Tibial artery (tissue), 4 donors: ENCODE results near the gene FDPS.

ENCODE experiments used
- DNase-seq, 2 donors: peaks; one replicate each; pipeline ENCODE4 v3.0.0-alpha.2; 2019
- H3K27ac ChIP-seq, 2 donors: fragments of 200-600 bp; sonication (generic) in 1 of 2; 1 replicate in 1 of 2; 2 replicates in 1 of 2; pipeline ENCODE4 v1.5.1; 2018 to 2019; ENCODE audit warnings: mild to moderate bottlenecking in 1 of 2
- H3K27me3 ChIP-seq, 2 donors: fragments of 200-600 bp; sonication (generic) in 1 of 2; one replicate each; pipeline versions ENCODE4 v1.5.1 to v1.6.0; 2016 to 2019
- H3K36me3 ChIP-seq, 3 donors: fragments of 200-600 bp; sonication (generic) in 2 of 3; one replicate each; pipeline ENCODE4 v1.5.1; 2016 to 2019; ENCODE audit warnings: mild to moderate bottlenecking in 2 of 3
- H3K4me1 ChIP-seq, 4 donors: fragments of 200-600 bp; sonication (generic) in 2 of 4; 1 replicate in 3 of 4; 2 replicates in 1 of 4; pipeline ENCODE4 v1.5.1; 2016 to 2019
- H3K4me3 ChIP-seq, 2 donors: fragments of 200-600 bp; sonication (generic) in 1 of 2; 1 replicate in 1 of 2; 2 replicates in 1 of 2; pipeline ENCODE4 v1.5.1; 2018 to 2019; ENCODE audit warnings: mild to moderate bottlenecking in 2 of 2
- H3K9me3 ChIP-seq, 3 donors: fragments of 200-600 bp; sonication (generic) in 1 of 3; one replicate each; pipeline ENCODE4 v1.5.1; 2016 to 2019
- CTCF ChIP-seq, 2 experiments: fragments of 200-600 bp in 1 of 2; fragments of 450-650 bp in 1 of 2; IDR thresholded peaks; one replicate each; pipeline ENCODE4 v1.5.1; 2017 to 2019; ENCODE audit warnings: antibody characterized with exemption in 2 of 2, mild to moderate bottlenecking in 1 of 2, moderate library complexity in 1 of 2
- intact Hi-C: fragments of 100-400 bp; cut with DNase I; formaldehyde crosslinking; loops from one replicate; pipeline ENCODE4 v1.15.0; 2023; ENCODE audit warnings: low total_unique reads

Gene FDPS

GRCh38 chr1:155308493-155309422, at the start of gene FDPS:
Gene FDPS (plus strand): TSS chr1:155308866. CDS start chr1:155309790, 924 bp downstream.
- Histone ChIP-seq H3K27ac (peak within 1 kb of the TSS; percentile 81 to 83), H3K36me3 (peaks cover 0 to 26% (median 4%) of the 10 kb centered on the region in 3 donors), H3K4me1 (peaks cover 0 to 25% (median 15%) of the 10 kb centered on the region in 4 donors), H3K4me3 (peak within 1 kb of the TSS; percentile 61 to 80), H3K9me3 (no peaks in the 10 kb centered on the region), H3K27me3 (no peaks in the 10 kb centered on the region)
- TF ChIP-seq CTCF (IDR thresholded peaks at IDR 0.05): peak; percentile 35 to 69
- peak; percentile 99 for DNase-seq
- intact Hi-C loops: no loop called here

- Histone ChIP-seq H3K27ac (no peak overlapping the region), H3K36me3 (peaks cover 15 to 70% (median 36%) of the 10 kb centered on the region in 3 donors)
- no peak for TF ChIP-seq CTCF (IDR thresholded peaks at IDR 0.05)
These were observed 48.4 kb upstream of the FDPS start for GRCh38 chr1:155260276-155260675.

DNA sequence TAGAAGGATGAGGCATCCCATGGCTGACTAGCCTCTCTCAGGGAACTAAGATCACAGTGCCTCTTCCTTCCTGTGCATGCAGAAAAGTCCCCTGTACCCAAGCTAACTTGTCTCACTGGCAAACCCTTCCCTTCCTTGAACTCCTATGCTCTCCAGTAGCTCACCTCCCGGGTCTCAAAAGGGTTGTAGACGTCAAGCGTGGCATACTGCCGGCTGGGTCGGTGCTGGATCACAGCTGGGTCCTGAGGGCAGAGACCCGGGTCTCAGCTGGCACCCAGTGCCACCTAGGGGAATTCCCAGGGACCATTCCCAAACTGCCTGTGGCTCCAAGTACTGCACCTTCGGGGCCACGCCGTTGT, 47.2 kb upstream of the FDPS start:
- Histone ChIP-seq H3K27ac (peak overlapping the region; percentile 83 to 91), H3K9me3 (no peaks in the 10 kb centered on the region), H3K36me3 (peaks cover 26 to 76% (median 48%) of the 10 kb centered on the region in 3 donors), H3K4me3 (peak overlapping the region; percentile 72 to 87), H3K27me3 (no peaks in the 10 kb centered on the region), H3K4me1 (peaks cover 0 to 27% (median 22%) of the 10 kb centered on the region in 4 donors)
- DNase-seq: no peak
- no peak for TF ChIP-seq CTCF (IDR thresholded peaks at IDR 0.05)
- intact Hi-C loops: no loop called here

More at GRCh38 chr1:155260276-155260675, 48.4 kb upstream of the FDPS start:
- Histone ChIP-seq H3K27me3 (no peaks in the 10 kb centered on the region), H3K9me3 (no peaks in the 10 kb centered on the region), H3K4me3 (no peak overlapping the region), H3K4me1 (peaks cover 0 to 36% (median 28%) of the 10 kb centered on the region in 4 donors)
- intact Hi-C loops: no loop called here
- no peak for DNase-seq

DNA sequence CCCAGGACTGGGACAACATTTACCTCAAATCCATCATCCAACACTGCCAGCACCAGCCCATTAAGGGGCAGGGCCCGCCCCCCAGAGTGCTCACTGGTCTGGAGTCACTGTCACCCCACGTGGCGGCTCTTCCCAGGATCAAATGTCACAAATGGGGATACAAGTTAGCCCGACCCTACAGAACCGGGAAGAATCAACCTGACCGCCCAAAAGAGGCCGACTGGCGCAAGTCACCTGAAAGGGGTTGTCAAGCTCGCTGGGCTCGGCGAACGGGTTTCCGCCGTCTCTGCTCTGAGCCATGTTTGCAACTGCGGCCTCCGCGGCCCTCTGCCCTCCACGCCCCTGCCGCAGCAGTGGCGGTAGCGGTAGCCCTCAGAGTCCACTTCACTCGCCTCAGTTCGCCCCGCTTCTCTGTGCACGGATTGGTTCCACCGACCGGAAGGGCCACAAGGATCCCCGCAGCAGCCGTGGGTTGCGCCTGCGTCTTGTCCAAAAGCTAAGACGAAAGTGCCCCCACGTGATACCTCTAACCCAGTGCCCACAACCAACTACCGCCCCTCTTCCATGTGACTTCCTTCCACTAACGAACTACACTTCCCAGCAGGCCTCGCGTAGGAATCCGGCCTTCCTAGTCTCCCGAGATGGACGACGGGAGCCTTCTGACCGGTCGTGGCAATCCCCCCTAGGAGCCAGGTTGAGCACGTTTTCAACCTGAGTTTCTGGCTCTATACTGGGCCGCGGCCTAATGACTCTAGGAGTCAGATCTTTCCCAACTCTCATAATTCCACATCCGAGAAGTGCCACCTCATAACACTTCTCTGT, 46.6 kb upstream of the FDPS start, which contains the start of gene SCAMP3:
SCAMP3 (minus strand) TSS at position 509 of the 822 bp plus-strand sequence; CDS start at position 300, 209 bp downstream.
- H3K4me1 ChIP-seq: peaks cover 0 to 25% (median 22%) of the 10 kb centered on the region in 4 donors
- H3K4me3 ChIP-seq: peak within 1 kb of the TSS; percentile 72 to 87
- intact Hi-C loops: no loop called here
- H3K27me3 ChIP-seq: no peaks in the 10 kb centered on the region
- H3K9me3 ChIP-seq: no peaks in the 10 kb centered on the region
- TF ChIP-seq CTCF (IDR thresholded peaks at IDR 0.05): no peak
- DNase-seq: peak; percentile 98
- peaks cover 32 to 76% (median 53%) of the 10 kb centered on the region in 3 donors for H3K36me3 ChIP-seq
- H3K27ac ChIP-seq: peak within 1 kb of the TSS; percentile 83 to 91

DNA sequence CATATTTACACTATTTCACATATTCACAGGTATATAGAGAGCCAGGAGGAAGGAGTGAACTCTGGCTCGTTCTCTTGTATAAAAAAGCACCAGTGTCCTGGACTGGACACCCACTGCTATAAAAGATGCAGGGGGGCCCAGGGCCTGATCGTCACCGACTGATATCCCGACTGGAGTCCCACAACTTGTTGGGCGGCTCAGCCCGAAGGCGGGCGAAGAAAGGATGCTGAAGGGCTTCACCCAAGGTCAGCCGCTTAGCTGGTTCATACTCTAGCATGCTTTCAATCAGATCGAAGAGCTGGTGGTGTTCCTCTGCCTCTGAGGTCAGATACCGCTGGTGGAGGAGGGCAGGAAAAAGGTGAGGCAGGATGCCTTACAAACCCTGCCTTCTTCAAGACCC, 45.6 kb upstream of the FDPS start:
- TF ChIP-seq CTCF (IDR thresholded peaks at IDR 0.05): no peak
- H3K27me3 ChIP-seq: no peaks in the 10 kb centered on the region
- intact Hi-C loops: no loop called here
- H3K27ac ChIP-seq: peak overlapping the region; percentile 83 to 91
- peaks cover 0 to 25% (median 22%) of the 10 kb centered on the region in 4 donors for H3K4me1 ChIP-seq
- H3K36me3 ChIP-seq: peaks cover 42 to 76% (median 64%) of the 10 kb centered on the region in 3 donors
- no peak for DNase-seq
- no peaks in the 10 kb centered on the region for H3K9me3 ChIP-seq
- no peak overlapping the region for H3K4me3 ChIP-seq
